Measurements from ENCODE around the gene CHL1.

DNA sequence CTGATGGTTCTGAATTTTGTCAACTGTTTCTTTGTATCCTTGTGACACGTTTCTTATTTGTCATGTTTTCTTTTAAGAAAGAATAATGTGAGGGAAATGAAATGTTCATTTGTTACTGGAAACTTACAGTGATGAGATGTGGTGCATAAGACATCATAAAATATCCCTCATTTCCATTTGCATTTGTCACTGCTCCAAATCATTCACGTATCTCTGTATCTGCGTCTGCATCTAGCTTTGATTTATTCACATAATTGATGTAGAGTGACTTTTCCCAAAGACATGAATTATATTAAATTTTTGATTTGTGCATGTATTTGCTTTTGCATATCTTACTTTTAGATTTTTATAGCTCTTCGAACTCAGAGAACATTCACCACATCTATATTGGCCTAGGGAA, 66.8 kb downstream of the CHL1 start:
- no peak for TF ChIP-seq EZH2 (IDR thresholded peaks at IDR 0.05; ENCODE audit: borderline replicate concordance)
- TF ChIP-seq, protein P1, sequence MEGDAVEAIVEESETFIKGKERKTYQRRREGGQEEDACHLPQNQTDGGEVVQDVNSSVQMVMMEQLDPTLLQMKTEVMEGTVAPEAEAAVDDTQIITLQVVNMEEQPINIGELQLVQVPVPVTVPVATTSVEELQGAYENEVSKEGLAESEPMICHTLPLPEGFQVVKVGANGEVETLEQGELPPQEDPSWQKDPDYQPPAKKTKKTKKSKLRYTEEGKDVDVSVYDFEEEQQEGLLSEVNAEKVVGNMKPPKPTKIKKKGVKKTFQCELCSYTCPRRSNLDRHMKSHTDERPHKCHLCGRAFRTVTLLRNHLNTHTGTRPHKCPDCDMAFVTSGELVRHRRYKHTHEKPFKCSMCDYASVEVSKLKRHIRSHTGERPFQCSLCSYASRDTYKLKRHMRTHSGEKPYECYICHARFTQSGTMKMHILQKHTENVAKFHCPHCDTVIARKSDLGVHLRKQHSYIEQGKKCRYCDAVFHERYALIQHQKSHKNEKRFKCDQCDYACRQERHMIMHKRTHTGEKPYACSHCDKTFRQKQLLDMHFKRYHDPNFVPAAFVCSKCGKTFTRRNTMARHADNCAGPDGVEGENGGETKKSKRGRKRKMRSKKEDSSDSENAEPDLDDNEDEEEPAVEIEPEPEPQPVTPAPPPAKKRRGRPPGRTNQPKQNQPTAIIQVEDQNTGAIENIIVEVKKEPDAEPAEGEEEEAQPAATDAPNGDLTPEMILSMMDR (IDR thresholded peaks at IDR 0.05; ENCODE audit: poor library complexity) = no peak

Measured in hepatocyte (in vitro differentiated cells).